ENCODE results near the gene KRT81.
"Not testable (repeated sequence)": the region's sequence is repeated elsewhere in the genome, so short reads cannot be mapped to it uniquely, and the experiment has no call there.

The KRT81 gene

GRCh38 chr12:52316701-52317100 lies 25.4 kb upstream of the KRT81 start:
- no peak for DNase-seq

GRCh38 chr12:52316290-52316689 lies 25.0 kb upstream of the KRT81 start:
- DNase-seq = no peak

DNA sequence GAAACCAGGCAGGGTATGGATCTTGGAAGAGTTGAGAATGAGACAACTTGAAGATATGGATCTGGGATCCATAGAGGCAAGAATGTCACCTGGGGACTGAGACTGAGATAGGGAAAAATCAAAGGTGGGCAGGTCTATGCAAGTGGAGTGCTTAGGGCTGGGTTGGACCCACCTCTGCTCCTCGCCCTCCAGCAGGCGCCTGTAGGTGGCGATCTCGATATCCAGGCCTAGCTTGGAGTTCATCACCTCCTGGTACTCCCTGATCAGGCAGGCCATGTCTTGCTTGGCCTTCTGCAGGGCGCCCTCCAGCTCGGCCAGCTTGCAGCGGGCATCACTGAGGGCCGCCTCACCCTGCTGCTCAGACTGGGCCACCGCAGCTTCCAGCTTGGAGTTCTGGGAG lies 24.4 kb upstream of the KRT81 start:
- DNase-seq = not testable (repeated sequence)

DNA sequence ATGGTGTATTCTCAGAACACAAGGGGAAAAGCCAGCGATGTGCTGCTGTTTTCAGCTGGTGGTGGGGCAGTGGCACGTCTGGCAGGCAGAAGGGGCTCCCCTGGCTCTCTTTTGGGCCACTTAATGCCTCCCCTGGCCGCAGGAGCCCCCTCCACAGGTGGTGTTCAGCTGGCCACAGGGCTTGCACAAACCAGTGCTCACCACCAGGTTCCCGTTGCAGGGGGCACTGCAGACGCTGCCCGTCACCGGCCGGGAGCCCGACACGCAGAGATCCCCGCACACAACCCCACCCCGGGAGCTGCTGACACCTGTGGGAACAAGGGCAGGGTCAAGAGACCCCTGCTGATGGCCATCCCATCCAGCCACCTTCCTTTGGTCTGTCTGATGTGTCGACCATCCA lies 23.2 kb upstream of the KRT81 start:
- DNase-seq = no peak

DNA sequence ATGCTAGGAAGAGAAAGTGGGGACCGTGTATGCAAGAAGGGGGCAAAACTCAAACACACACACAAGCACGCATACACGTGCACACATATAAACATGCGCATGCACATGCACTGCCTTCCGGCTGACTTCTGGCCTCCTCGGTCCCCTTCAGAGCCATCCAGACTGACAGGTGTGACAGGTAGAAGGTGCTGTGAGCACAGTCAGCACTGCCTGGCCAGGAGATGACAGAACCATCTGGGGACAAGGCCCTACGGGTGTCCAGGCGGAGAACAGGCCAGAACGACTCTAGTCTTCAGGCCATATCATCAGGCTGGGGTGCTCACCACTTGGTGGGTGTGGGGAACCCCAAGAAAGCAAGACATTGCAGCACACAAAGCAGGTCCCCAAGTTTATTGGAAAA lies 22.6 kb upstream of the KRT81 start:
- DNase-seq = no peak

GRCh38 chr12:52313461-52313860 lies 22.1 kb upstream of the KRT81 start:
- DNase-seq = no peak

GRCh38 chr12:52312086-52312485 lies 20.8 kb upstream of the KRT81 start:
- no peak for DNase-seq

GRCh38 chr12:52311285-52311648 lies 19.9 kb upstream of the KRT81 start:
- DNase-seq = no peak

DNA sequence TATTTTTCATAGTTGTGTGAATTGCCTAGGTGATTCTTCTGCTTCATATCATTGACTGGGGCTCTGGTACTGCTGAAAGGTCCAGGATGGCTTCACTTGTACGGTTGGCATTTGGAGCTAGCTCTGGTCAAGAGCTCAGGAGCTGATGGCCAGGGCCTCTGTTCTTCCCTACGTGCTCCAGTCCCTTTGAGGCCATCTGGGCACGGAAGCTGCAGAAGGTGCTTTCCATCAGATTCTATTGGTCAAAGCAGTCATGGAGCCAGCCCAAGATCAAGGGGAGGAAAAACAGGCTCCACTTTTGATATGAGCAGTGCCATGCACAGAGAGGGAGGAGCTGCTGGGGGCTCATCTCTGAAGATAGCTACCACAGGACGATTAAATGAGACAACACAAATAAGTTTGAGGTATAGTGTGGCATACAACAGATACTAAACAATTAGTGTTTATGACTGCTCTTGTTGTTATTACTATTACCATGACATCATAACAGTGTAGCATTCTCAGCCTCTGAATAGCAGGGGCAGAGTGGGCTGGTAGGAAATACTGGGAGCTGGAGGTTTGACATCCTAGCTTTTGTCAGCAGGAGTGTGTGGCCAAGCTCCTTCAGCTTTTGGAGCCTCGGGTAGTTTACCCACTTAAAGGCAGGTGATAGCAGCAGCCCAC lies 19.4 kb upstream of the KRT81 start:
- DNase-seq = no peak

DNA sequence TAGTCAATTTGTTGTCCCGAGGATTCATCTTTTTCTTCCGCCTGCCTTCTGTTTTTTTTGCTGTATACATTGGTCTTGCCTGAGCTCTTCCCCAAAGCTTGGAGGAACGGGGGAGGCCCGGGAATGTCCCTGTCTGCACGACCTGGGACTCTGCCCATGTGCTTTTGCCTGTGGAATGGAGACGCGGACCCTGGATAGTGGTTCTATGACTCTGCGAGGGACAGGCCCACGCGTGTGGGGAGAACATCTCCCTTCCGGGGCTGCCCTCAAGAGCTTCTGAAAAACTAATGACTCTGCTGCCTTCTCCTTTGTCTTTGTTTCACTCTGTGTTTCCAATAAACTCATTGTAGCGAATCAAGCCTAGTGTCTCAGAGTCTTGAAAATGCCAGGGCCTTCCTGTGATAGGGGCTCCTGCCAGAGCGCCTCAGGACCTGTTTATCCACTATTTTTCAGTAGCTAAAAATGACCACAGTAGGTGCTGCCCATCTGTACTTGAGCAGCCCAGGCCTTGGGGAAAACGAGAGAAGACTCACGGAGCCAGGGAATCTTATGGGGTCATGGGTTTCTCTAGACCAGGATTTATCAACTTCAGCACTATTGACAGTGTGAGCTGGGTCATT lies 17.6 kb upstream of the KRT81 start:
- DNase-seq = no peak

DNA sequence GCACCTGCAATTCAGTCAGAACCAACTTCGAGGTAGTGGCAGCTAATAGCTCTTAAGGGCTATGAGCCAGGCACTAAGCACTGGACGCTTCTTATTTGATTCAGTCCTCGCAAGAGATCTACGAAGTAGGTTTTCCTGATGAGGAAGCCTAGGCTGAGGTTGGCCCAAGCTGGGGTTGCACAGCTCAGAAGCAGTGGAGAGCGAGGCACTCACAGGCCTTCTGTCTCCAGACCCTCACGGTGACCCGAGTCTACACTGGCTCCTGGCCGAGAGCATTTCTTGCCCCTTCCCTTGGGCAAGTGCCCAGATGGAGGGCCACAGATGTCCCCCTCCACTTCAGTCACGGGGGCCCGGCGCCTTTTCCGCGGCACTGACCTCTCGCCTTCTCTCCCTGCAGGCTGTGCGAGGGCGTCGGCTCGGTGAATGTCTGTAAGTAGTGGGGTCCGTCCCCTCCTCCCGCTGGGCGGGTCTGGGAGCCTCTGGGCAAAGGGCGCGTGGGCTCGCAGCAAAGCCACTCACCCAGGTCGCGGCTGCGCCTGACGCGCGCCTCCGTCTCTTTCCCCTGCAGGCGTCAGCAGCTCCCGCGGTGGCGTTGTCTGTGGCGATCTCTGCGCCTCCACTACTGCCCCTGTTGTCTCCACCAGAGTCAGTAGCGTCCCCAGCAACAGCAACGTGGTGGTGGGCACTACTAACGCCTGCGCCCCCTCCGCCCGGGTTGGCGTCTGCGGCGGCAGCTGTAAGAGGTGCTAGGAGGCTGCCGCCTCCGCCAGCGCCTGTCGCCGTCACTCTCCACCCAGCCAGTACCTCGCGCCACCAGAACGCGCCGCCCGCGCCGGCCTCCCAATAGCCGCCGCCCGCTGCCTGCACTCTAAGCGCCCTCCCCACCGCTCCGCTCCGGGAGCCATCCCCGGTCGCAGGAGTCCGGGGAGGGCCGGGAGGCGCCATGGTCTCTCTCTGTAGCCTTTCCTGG lies 16.8 kb upstream of the KRT81 start:
- no peak for DNase-seq

- no peak for DNase-seq
These were observed 15.4 kb upstream of the KRT81 start for GRCh38 chr12:52306731-52307130.

- no peak for DNase-seq
These were observed 14.8 kb upstream of the KRT81 start for GRCh38 chr12:52305921-52306705.

DNA sequence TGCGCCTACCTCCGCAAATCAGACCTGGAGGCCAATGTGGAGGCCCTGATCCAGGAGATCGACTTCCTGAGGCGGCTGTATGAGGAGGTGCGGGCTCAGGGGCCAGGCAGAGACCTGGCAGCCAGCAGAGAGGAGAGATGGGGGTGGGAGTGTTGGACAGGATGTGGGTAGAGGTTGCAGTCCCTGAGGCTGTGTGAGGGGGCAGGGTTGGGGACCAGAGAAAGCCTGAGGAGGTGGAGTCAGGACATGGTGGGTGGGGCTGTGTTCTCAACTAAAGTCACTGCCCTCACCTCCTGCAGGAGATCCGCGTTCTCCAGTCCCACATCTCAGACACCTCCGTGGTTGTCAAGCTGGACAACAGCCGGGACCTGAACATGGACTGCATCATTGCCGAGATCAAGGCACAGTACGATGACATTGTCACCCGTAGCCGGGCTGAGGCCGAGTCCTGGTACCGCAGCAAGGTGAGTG lies 13.6 kb upstream of the KRT81 start:
- DNase-seq = not testable (repeated sequence)

GRCh38 chr12:52302242-52302914 lies 11.0 kb upstream of the KRT81 start:
- not testable (repeated sequence) for DNase-seq

DNA sequence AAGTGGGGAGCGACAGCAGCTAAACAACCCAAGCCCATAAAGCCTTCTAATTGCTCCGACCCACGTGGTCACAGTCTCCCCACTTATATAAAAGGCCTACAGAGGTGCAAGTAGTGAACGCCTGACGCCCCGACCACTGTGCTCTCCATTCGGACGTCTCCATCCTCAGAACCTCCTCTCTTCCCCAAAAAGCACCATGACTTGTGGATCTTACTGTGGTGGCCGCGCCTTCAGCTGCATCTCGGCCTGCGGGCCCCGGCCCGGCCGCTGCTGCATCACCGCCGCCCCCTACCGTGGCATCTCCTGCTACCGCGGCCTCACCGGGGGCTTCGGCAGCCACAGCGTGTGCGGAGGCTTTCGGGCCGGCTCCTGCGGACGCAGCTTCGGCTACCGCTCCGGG lies 10.4 kb upstream of the KRT81 start:
- not testable (repeated sequence) for DNase-seq

DNA sequence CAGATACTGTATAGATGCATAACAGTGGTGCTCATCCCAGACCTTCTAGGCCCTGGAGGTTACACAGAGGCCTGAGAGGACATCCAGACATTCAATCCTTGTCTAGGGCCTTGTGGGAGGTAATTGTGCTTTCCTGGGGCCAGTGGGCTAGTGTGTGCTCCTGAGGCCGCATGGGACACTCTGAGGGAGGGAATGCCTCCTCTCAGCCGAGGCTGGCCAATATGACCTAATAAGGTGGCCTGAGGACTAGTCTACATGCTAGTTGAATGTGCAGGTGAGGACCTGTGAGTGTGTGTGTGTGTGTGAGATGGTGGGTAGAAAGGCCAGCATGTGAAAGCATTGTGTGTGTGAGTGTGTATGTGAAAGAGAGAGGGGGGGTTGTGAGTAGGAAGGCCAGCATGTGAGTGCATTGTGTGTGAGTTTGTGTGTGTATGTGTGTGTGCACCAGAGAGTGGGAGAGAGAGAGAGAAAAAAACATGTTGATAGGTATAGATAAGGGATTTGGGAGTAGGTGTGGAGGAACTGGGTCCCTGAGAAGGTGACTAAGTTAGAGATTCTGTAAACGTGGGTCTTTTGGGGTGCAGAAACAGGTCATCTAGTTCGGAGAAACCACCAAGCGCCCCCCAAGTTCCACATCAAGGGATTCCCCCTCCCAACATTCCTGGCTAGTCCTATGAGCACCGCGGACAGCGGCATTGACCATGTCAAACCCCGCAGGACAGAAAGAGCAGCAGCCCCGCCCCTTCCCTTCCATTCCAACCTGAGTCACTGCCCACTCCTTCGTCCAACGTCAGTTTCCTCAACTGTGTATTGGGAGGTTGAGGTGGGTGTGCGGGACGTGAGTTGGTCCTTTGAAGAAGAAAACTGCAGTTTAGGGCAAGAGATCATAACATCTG lies 9.7 kb upstream of the KRT81 start:
- no peak for DNase-seq

- no peak for DNase-seq
These were observed 7.4 kb upstream of the KRT81 start for GRCh38 chr12:52298677-52299190.

GRCh38 chr12:52296572-52297215 lies 5.4 kb upstream of the KRT81 start:
- DNase-seq = no peak

DNA sequence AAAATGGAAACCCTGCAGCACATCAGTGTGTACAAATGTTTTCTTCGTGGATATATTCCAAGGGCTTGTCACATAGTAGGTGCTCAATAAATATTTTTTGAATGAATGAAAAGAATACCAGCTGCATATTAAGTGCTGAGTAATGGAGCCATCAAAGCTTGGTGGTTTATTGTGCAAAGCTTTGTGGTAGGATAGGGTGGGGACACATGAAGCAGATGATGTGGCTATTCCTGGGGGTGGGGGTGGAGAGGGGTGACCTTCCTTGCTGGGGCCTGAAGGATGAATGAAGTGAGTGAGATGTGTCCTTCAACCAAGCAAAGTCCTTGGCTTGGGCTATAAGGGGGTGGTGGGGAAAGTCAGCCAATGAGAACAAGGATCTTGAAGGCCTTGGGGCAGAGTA lies 4.3 kb upstream of the KRT81 start:
- DNase-seq = no peak
